GM10248 (cell line): ENCODE results near the gene ATF5.

Source experiments
- CTCF ChIA-PET: fragments of 300-600 bp; sonication (Branson Sonifier 250); formaldehyde crosslinking; extraction: SDS; loops from one replicate; lab custom pipeline; 2021; ENCODE audit warnings: antibody characterized with exemption; lab: Yijun Ruan, JAX
- POLR2A ChIA-PET: fragments of 350-650 bp; sonication (Branson Sonifier 250); formaldehyde crosslinking; extraction: SDS; loops from one replicate; lab custom pipeline; 2020; ENCODE audit warnings: antibody characterized with exemption; lab: Yijun Ruan, JAX
- DNase-seq: peaks from one replicate; pipeline ENCODE4 v3.0.0; 2012; ENCODE audit errors: extremely low spot score
- CTCF ChIP-seq: IDR thresholded peaks from 2 replicates; pipeline ENCODE4 v1.5.1; 2012; ENCODE audit warnings: mild to moderate bottlenecking, low read depth; ENCODE audit errors: extremely low read depth, missing control alignments, control extremely low read depth

The ATF5 gene

DNA sequence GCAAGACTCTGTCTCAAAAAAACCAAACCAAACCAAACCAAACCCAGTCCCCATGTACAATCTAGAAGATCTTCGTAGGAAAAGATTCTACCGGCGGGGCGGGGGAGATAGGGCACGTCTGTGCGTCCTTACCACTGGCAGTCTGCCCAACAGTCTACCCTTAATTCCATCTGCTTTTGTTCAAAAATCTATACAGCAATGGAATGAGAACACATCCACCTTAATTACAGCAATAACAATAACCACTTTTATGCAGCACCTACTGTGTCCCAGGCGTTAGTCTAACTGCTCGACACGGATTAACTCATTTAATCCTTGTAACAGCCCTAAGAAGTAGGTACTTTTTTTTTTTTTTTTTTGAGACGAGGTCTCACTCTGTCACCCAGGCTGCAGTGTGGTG lies 2.5 kb upstream of the ATF5 start:
- no peak for DNase-seq
- ChIA-PET POLR2A (interaction anchor here (3.9 kb wide), 1 partner anchor 14 kb away, joined by 36 read pairs; no protein-coding TSS in a partner anchor), CTCF (interaction anchor here (0.7 to 4.8 kb wide), 3 partner anchors 8 to 36 kb away, joined by 3 to 23 read pairs (median 5); no protein-coding TSS in a partner anchor)
- TF ChIP-seq CTCF: no peak

- no peak for TF ChIP-seq CTCF
- ChIA-PET CTCF (interaction anchor here (0.8 to 4.8 kb wide), 7 partner anchors 10 to 430 kb away, joined by 3 to 23 read pairs (median 3); no protein-coding TSS in a partner anchor), POLR2A (interaction anchor here (0.6 to 3.9 kb wide), 2 partner anchors 15 to 714 kb away, joined by 4 to 36 read pairs; no protein-coding TSS in a partner anchor)
- no peak for DNase-seq
These were observed 1.3 kb upstream of the ATF5 start for GRCh38 chr19:49927526-49928264.

DNA sequence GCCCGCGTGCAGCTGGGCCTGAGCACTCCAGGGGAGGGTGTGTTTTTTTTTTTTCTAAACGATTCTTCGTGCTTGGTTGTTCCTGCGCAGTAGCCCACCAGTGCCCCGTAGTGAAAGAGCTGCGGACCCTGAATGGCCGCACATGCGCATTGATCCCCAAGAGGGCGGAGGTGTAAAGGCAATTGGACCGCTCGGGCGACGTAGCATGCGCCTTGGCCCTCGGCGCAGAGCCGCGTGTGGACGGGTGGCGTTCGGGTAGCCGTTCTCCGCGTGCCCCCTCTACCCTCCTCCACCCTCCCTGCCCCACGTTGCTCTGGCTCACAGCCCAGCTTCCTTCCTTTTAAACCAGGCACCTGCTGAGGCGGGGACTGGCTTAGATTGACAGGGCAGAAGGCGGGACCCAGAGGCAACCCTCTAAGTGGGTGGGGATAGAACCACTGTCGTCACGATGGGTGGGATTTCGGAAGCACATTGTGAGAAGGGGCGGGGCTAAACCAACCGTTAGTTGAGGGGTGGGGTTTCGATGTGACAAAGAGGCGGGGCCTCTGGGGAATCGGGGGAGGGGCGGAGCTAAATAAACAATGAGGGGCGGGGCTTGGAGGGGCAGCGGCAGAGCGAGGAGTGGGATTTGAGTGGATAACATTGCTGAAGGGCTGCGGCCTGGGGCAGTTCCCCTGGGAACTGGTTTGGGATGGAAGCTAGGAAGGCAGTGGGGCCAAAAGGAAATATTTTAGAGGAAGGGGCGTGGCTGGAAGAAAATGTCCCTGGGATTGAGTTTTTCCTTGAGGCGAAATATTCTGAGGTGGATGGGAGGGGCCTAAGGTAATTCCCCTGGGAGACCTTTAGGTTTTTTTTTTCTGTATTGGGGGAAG lies 842 bp downstream of the ATF5 start:
- POLR2A ChIA-PET: interaction anchor here (0.6 to 3.9 kb wide), 15 partner anchors 9 to 399 kb away, joined by 3 to 36 read pairs (median 4); partner anchors contain the start of genes AKT1S1 and TBC1D17
- TF ChIP-seq CTCF: no peak
- CTCF ChIA-PET: interaction anchor here (0.5 to 4.8 kb wide), 4 partner anchors 9 to 54 kb away, joined by 3 to 23 read pairs (median 6); no protein-coding TSS in a partner anchor
- DNase-seq: peak; percentile 97

GRCh38 chr19:49930483-49931011 lies 1.5 kb downstream of the ATF5 start:
- POLR2A ChIA-PET: interaction anchor here (0.6 to 3.9 kb wide), 9 partner anchors 9 to 63 kb away, joined by 3 to 36 read pairs (median 4); partner anchors contain the start of genes AKT1S1 and TBC1D17
- DNase-seq: no peak
- no peak for TF ChIP-seq CTCF
- CTCF ChIA-PET: interaction anchor here (1.0 to 4.8 kb wide), 3 partner anchors 11 to 54 kb away, joined by 3 to 23 read pairs (median 4); no protein-coding TSS in a partner anchor

GRCh38 chr19:49931293-49932040 lies 2.5 kb downstream of the ATF5 start:
- ChIA-PET CTCF (interaction anchor here (1.0 to 4.8 kb wide), 2 partner anchors 18 to 53 kb away, joined by 3 to 23 read pairs; no protein-coding TSS in a partner anchor), POLR2A (no interaction called here)
- TF ChIP-seq CTCF: no peak
- DNase-seq: no peak
